NCI-H524 treated with DMSO at 0.1 percent for 48 hours (cell line): ENCODE results near the gene ASPN.
A peak's percentile ranks its signal among the peaks of the same experiment; 100 is the strongest.

ENCODE experiments used
- DNase-seq: peaks from one replicate; lab custom pipeline; 2025; lab: John Stamatoyannopoulos, UW

Gene ASPN

GRCh38 chr9:92468206-92468605 lies 14.1 kb downstream of the ASPN start:
- no peak for DNase-seq

- DNase-seq, result no peak
Measured at GRCh38 chr9:92467511-92467910, 14.8 kb downstream of the ASPN start.

GRCh38 chr9:92467041-92467440 lies 15.3 kb downstream of the ASPN start:
- DNase-seq, result no peak

GRCh38 chr9:92463984-92464383 lies 18.3 kb downstream of the ASPN start:
- no peak for DNase-seq

- no peak for DNase-seq
Measured at GRCh38 chr9:92463387-92463786, 18.9 kb downstream of the ASPN start.

GRCh38 chr9:92457576-92457975 lies 24.7 kb downstream of the ASPN start:
- no peak for DNase-seq

- no peak for DNase-seq
Measured at GRCh38 chr9:92455217-92455616, 27.1 kb downstream of the ASPN start.

- DNase-seq, result no peak
Measured at GRCh38 chr9:92446536-92446935, 35.8 kb downstream of the ASPN start.

- no peak for DNase-seq
Measured at GRCh38 chr9:92444841-92445240, 37.5 kb downstream of the ASPN start.

GRCh38 chr9:92440751-92441046 lies 41.6 kb downstream of the ASPN start:
- DNase-seq, result no peak

- no peak for DNase-seq
Measured at GRCh38 chr9:92439921-92440750, 42.2 kb downstream of the ASPN start.

- DNase-seq, result no peak
Measured at GRCh38 chr9:92438900-92439526, 43.3 kb downstream of the ASPN start.

- DNase-seq, result no peak
Measured at GRCh38 chr9:92435263-92435662, 47.0 kb downstream of the ASPN start.

GRCh38 chr9:92432972-92433548 lies 49.2 kb downstream of the ASPN start:
- no peak for DNase-seq

- peak; percentile 57 for DNase-seq
Measured at GRCh38 chr9:92432350-92432749, 50.0 kb downstream of the ASPN start.

GRCh38 chr9:92429836-92430235 lies 52.5 kb downstream of the ASPN start:
- peak; percentile 91 for DNase-seq

GRCh38 chr9:92426501-92427145 lies 55.7 kb downstream of the ASPN start:
- DNase-seq, result peak; percentile 95

- no peak for DNase-seq
Measured at GRCh38 chr9:92425474-92425873, 56.8 kb downstream of the ASPN start.

GRCh38 chr9:92424340-92424739 lies 58.0 kb downstream of the ASPN start, which contains the start of gene OMD:
OMD (minus strand) TSS chr9:92424471; CDS start chr9:92417558, 6,913 bp downstream.
- no peak for DNase-seq

- no peak for DNase-seq
Measured at GRCh38 chr9:92423612-92424011, 58.7 kb downstream of the ASPN start.

- no peak for DNase-seq
Measured at GRCh38 chr9:92422611-92423338, 59.5 kb downstream of the ASPN start.

- DNase-seq, result no peak
Measured at GRCh38 chr9:92414566-92414965, 67.7 kb downstream of the ASPN start.
